SU-DHL-6 (cell line): Measurements from ENCODE around the gene RAB11FIP2.

Experiments
- H2AFZ ChIP-seq: fragments of 200-600 bp; sonication (generic); 2 replicates; pipeline ENCODE4 v1.6.1; 2014; ENCODE audit warnings: low read depth, mild to moderate bottlenecking, moderate library complexity, mixed read lengths, antibody characterized with exemption, low read length; ENCODE audit not compliant: severe bottlenecking
- H3F3A ChIP-seq: fragments of 200-600 bp; shearing (Covaris generic); 2 replicates; pipeline ENCODE4 v1.6.0; 2016; ENCODE audit warnings: antibody characterized with exemption, mild to moderate bottlenecking; ENCODE audit not compliant: insufficient read depth
- H3K27ac ChIP-seq: fragments of 200-600 bp; sonication (generic); 2 replicates; pipeline ENCODE4 v1.5.1; 2016; ENCODE audit warnings: low read depth, mild to moderate bottlenecking, low read length, moderate library complexity, mixed read lengths
- H3K27me3 ChIP-seq: fragments of 200-600 bp; sonication (generic), shearing (Covaris generic); 2 replicates; pipeline ENCODE4 v1.6.0; 2014; ENCODE audit warnings: mild to moderate bottlenecking, low read length
- H3K36me3 ChIP-seq: fragments of 200-600 bp; sonication (generic); 2 replicates; pipeline ENCODE4 v1.6.1; 2014; ENCODE audit warnings: mild to moderate bottlenecking, low read length, mixed read lengths
- H3K4me2 ChIP-seq: fragments of 300-600, 200-600 bp; shearing (Covaris generic), sonication (generic); 2 replicates; pipeline ENCODE4 v1.6.0; 2014; ENCODE audit warnings: low read length, low read depth, mild to moderate bottlenecking; ENCODE audit not compliant: poor library complexity, severe bottlenecking
- H3K4me3 ChIP-seq: fragments of 200-600 bp; sonication (generic); 2 replicates; pipeline ENCODE4 v1.5.1; 2014; ENCODE audit warnings: antibody characterized with exemption, low read length, mild to moderate bottlenecking, mixed read lengths; ENCODE audit not compliant: insufficient read depth, poor library complexity, severe bottlenecking
- H3K79me2 ChIP-seq: fragments of 200-600 bp; sonication (generic); 2 replicates; pipeline ENCODE4 v1.6.1; 2014; ENCODE audit warnings: mild to moderate bottlenecking, low read length, moderate library complexity; ENCODE audit not compliant: insufficient read depth
- H3K9ac ChIP-seq: fragments of 200-600 bp; sonication (generic); 2 replicates; pipeline ENCODE4 v1.7.0; 2014; ENCODE audit warnings: mild to moderate bottlenecking, low read length
- H3K9me2 ChIP-seq: fragments of 200-600 bp; sonication (generic); replicated peaks from 2 replicates; pipeline ENCODE4 v1.6.1; 2014; ENCODE audit warnings: low read length; ENCODE audit not compliant: insufficient read depth
- H3K9me3 ChIP-seq: fragments of 200-600 bp; sonication (generic); 2 replicates; pipeline ENCODE4 v1.6.1; 2014; ENCODE audit warnings: low read length, mixed read lengths; ENCODE audit not compliant: insufficient read depth
- H4K20me1 ChIP-seq: fragments of 200-600 bp; sonication (generic); 2 replicates; pipeline ENCODE4 v1.6.1; 2014; ENCODE audit warnings: low read depth, mild to moderate bottlenecking, antibody characterized with exemption, low read length, moderate library complexity, mixed read lengths
- EZH2phosphoT487 ChIP-seq: fragments of 200-600 bp; sonication (generic), shearing (Covaris generic); conservative IDR thresholded peaks from 2 replicates; pipeline ENCODE4 v1.6.1; 2018; ENCODE audit warnings: mild to moderate bottlenecking, antibody characterized with exemption, low read length, moderate library complexity, mixed read lengths
- TF ChIP-seq, protein P1 (sequence below): fragments of 200-600 bp; sonication (generic); IDR thresholded peaks from one replicate; pipeline ENCODE4 v1.5.1; 2017; ENCODE audit warnings: antibody characterized with exemption, mild to moderate bottlenecking, low read length, moderate library complexity; ENCODE audit not compliant: insufficient read depth, poor library complexity, severe bottlenecking

The RAB11FIP2 gene

DNA sequence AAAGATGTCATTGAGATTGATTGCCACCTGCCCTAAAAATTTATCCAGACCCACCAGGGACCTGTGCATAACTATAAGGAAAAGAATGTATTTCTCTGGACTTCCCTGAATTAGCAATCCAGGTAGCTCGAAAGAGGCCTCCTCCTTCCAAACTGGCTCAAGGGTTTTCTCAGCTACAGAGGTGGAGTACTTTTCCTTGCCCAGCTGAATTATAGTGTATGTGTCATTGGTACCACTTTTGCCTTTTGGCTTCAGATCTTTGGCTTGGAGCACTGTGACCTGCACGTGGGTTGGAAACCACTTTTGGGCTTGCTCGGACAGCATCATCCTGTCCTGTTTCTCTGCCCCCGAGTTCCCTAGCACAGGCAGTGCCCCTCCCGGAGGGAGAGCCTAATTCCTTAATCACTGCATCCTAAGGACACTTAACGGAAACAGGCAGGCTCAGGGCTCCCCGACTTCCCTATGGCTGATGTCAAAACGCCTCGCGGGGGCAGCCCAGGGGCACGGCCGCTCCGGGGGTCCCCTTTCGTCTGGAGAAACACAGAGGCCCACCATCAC is 825 bp downstream of the RAB11FIP2 start:
- Histone ChIP-seq H3K4me3 (peak overlapping the region; percentile 62), H3K4me2 (peak overlapping the region; percentile 93), H3K9ac (peak overlapping the region; percentile 94), H3K27ac (peak overlapping the region; percentile 59), H2AFZ (peak overlapping the region; percentile 52), H3K79me2 (peaks cover 38% of the 10 kb centered on the region), H3F3A (0 out of 2 replicates have a peak, but pooled peaks cover 3% of the 10 kb centered on the region), H3K36me3 (no peaks in the 10 kb centered on the region), H3K9me3 (no peaks in the 10 kb centered on the region), H3K9me2 (no peaks in the 10 kb centered on the region), H3K27me3 (no peaks in the 10 kb centered on the region), H4K20me1 (no peaks in the 10 kb centered on the region; the same call in none of the 2 replicates)
- TF ChIP-seq EZH2phosphoT487 = no peak
- TF ChIP-seq, protein P1, sequence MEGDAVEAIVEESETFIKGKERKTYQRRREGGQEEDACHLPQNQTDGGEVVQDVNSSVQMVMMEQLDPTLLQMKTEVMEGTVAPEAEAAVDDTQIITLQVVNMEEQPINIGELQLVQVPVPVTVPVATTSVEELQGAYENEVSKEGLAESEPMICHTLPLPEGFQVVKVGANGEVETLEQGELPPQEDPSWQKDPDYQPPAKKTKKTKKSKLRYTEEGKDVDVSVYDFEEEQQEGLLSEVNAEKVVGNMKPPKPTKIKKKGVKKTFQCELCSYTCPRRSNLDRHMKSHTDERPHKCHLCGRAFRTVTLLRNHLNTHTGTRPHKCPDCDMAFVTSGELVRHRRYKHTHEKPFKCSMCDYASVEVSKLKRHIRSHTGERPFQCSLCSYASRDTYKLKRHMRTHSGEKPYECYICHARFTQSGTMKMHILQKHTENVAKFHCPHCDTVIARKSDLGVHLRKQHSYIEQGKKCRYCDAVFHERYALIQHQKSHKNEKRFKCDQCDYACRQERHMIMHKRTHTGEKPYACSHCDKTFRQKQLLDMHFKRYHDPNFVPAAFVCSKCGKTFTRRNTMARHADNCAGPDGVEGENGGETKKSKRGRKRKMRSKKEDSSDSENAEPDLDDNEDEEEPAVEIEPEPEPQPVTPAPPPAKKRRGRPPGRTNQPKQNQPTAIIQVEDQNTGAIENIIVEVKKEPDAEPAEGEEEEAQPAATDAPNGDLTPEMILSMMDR = peak; percentile 7

DNA sequence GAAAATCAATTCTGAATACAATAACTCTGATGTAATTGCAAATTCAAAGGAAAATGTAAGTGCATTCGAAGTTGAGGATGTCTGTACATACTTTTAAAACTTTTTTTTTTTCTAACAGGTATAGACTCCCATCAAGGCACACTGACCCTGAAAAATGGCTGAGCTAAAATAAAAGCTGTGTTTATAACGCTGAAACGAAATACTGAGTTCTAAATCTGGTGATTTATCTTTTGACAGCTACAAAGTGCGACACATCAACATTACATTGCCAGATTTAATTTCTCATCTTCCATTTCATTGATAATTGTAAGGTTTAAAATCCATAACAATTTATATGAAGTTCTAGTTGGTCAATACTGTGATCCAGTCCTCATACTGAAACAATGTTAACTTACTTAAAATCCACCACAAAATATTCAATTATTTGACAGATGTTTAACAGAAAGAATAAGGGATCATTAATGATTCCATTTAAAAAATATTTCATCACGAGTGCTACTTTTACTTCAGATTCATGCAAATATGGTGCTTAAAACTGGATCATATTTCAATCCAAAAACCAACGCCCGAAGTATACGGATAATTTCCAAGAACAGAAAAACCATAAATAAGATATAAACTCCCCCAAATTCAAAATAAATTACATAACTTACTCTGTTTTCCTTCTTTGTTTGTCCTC is 1.4 kb downstream of the RAB11FIP2 start:
- no peak for TF ChIP-seq EZH2phosphoT487
- TF ChIP-seq, protein P1 = no peak
- Histone ChIP-seq H3K4me3 (peak overlapping the region; percentile 62), H3K36me3 (no peaks in the 10 kb centered on the region), H3K27ac (no peak overlapping the region), H3K9ac (peak overlapping the region; percentile 94), H3F3A (0 out of 2 replicates have a peak, but pooled peaks cover 3% of the 10 kb centered on the region), H2AFZ (peak overlapping the region; percentile 52), H3K27me3 (no peaks in the 10 kb centered on the region), H3K9me3 (no peaks in the 10 kb centered on the region), H3K4me2 (peak overlapping the region; percentile 93), H3K79me2 (peaks cover 39% of the 10 kb centered on the region), H3K9me2 (no peaks in the 10 kb centered on the region), H4K20me1 (no peaks in the 10 kb centered on the region; the same call in none of the 2 replicates)

GRCh38 chr10:118042827-118043242 is 3.9 kb downstream of the RAB11FIP2 start:
- no peak overlapping the region for H2AFZ ChIP-seq
- no peaks in the 10 kb centered on the region for H3K27me3 ChIP-seq
- H3F3A ChIP-seq = 0 out of 2 replicates have a peak, but pooled peaks cover 3% of the 10 kb centered on the region
- no peaks in the 10 kb centered on the region; the same call in none of the 2 replicates for H4K20me1 ChIP-seq
- no peak overlapping the region for H3K4me3 ChIP-seq
- H3K4me2 ChIP-seq = peak overlapping the region; percentile 93
- H3K9me3 ChIP-seq = no peaks in the 10 kb centered on the region
- no peaks in the 10 kb centered on the region for H3K36me3 ChIP-seq
- H3K9ac ChIP-seq = no peak overlapping the region
- no peak overlapping the region for H3K27ac ChIP-seq
- TF ChIP-seq EZH2phosphoT487 = no peak
- TF ChIP-seq, protein P1 = no peak
- H3K79me2 ChIP-seq = peaks cover 39% of the 10 kb centered on the region
- no peaks in the 10 kb centered on the region for H3K9me2 ChIP-seq
